Large intestine (tissue), 3 donors: ENCODE data around the gene CPVL. TPM values are rescaled to one million over a fixed set of nuclear protein-coding genes. Genes with fewer than 3 reads are reported as not detected.

Experiments
- DNase-seq, 2 donors: peaks; one replicate each; pipeline versions ENCODE4 v3.0.0 to v3.0.0-alpha.2; 2013
- H3K27ac ChIP-seq: one replicate; pipeline ENCODE4 v1.5.1; 2013; ENCODE audit warnings: low read length
- H3K27me3 ChIP-seq: 2 replicates; pipeline ENCODE4 v1.6.1; 2013; ENCODE audit warnings: low read length; ENCODE audit not compliant: control insufficient read depth, insufficient read depth
- H3K36me3 ChIP-seq: 2 replicates; pipeline ENCODE4 v1.6.1; 2013; ENCODE audit warnings: low read length; ENCODE audit not compliant: control insufficient read depth, insufficient read depth
- H3K4me1 ChIP-seq: one replicate; pipeline ENCODE4 v1.6.1; 2013; ENCODE audit warnings: low read length; ENCODE audit not compliant: control insufficient read depth, insufficient read depth
- H3K4me3 ChIP-seq: one replicate; pipeline ENCODE4 v1.5.1; 2013; ENCODE audit warnings: low read length
- H3K9me3 ChIP-seq: one replicate; pipeline ENCODE4 v1.6.1; 2013; ENCODE audit warnings: mild to moderate bottlenecking, low read depth, low read length, moderate library complexity; ENCODE audit not compliant: control insufficient read depth
- WGBS: methylation state at CpG from one replicate; pipeline ENCODE4 v1.1.5; 2013; ENCODE audit warnings: low lambda C conversion rate; ENCODE audit not compliant: insufficient coverage; 5-methylcytosine and 5-hydroxymethylcytosine counted together
- polyA plus RNA-seq: library from polyadenylated mRNA; unstranded; fragments of 120-200 nt; gene quantifications from one replicate; pipeline ENCODE4 v1.2.1, GENCODE V29; 2013

Gene CPVL
- polyA plus RNA-seq, 1 donor: 333 TPM

DNA sequence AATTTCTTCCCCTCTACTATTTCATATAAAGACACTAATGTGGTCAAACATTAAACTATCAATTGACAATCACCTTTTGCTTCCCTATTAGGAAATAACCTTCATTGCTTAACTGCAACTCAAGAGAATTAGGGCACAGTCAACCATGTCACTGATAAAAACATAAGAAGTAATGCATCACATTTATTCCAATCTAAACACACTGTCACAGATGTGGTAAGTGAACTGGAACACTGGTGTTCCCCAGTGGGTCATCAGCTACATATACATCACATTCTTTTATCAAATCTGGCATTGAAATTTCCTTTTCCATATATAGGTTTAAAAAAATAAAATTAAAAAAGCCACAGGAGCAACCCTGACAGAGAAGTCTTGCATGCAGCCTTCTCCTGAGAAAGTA is 191.9 kb downstream of the CPVL start:
- Histone ChIP-seq H3K4me3 (no peak overlapping the region), H3K27ac (no peak overlapping the region), H3K36me3 (no peaks in the 10 kb centered on the region), H3K27me3 (peaks cover 39% of the 10 kb centered on the region), H3K9me3 (peaks cover 10% of the 10 kb centered on the region), H3K4me1 (peaks cover 15% of the 10 kb centered on the region)
- no peak for DNase-seq

- no CpG with 5 or more reads among the region's 4 CpGs for WGBS
- Histone ChIP-seq H3K27me3 (peaks cover 33% of the 10 kb centered on the region), H3K9me3 (peaks cover 10% of the 10 kb centered on the region), H3K36me3 (no peaks in the 10 kb centered on the region), H3K4me1 (peaks cover 15% of the 10 kb centered on the region), H3K4me3 (no peak overlapping the region), H3K27ac (no peak overlapping the region)
- DNase-seq: peak in 1 of 2 donors; percentile 36
Measured at GRCh38 chr7:28953633-28954032, 192.7 kb downstream of the CPVL start.

Other genes starting within 250 kb of the CPVL start
- 6.3 TPM for gene TRIL, start 188.2 kb downstream of the CPVL start, polyA plus RNA-seq
- 33.6 TPM for gene CHN2, start 48.2 kb upstream of the CPVL start, polyA plus RNA-seq